ENCODE measurements around the gene KCNH4.

The KCNH4 gene

GRCh38 chr17:42180411-42180921 lies 476 bp downstream of the KCNH4 start:
- Histone ChIP-seq H2AK5ac (ENCODE audit: low read length, severe bottlenecking) (no peak overlapping the region), H3K27ac (ENCODE audit: low read length, poor library complexity, severe bottlenecking) (no peak overlapping the region), H3K9ac (ENCODE audit: low read length) (no peak overlapping the region), H2BK15ac (ENCODE audit: low read depth, poor library complexity, severe bottlenecking) (no peak overlapping the region), H3K4ac (ENCODE audit: low read depth in 1 of 2, low read length in 2 of 2) (no peak overlapping the region), H3K36me3 (ENCODE audit: control insufficient read depth in 1 of 2, insufficient read depth in 2 of 2, low read depth in 1 of 2, low read length in 2 of 2) (no peaks in the 10 kb centered on the region), H2BK5ac (ENCODE audit: low read depth, low read length, poor library complexity, severe bottlenecking) (no peak overlapping the region), H2BK120ac (ENCODE audit: low read depth, low read length) (no peak overlapping the region), H3K9me3 (ENCODE audit: control insufficient read depth, low read length) (no peaks in the 10 kb centered on the region), H3K27me3 (ENCODE audit: control insufficient read depth in 1 of 2, insufficient read depth in 1 of 2, low read length in 2 of 2) (peaks cover 56 to 57% of the 10 kb centered on the region in 2 experiments), H3K23ac (ENCODE audit: low read length in 2 of 2) (no peak overlapping the region), H3K14ac (ENCODE audit: low read length in 2 of 2) (no peak overlapping the region), H2AFZ (ENCODE audit: low read depth, low read length) (no peak overlapping the region), H3K4me1 (ENCODE audit: control insufficient read depth, insufficient read depth, low read depth, low read length) (peaks cover 25% of the 10 kb centered on the region), H4K91ac (ENCODE audit: low read length) (no peak overlapping the region), H4K8ac (ENCODE audit: low read length) (no peak overlapping the region), H2BK12ac (ENCODE audit: low read length in 2 of 2) (no peak overlapping the region), H3K4me3 (ENCODE audit: insufficient read depth in 1 of 2, low read depth in 1 of 2, low read length in 2 of 2) (peak overlapping the region in 1 of 2 experiments; percentile 37), H3K18ac (ENCODE audit: low read depth in 1 of 2, low read length in 2 of 2) (no peak overlapping the region), H3K79me1 (replicated peaks; ENCODE audit: low read length, poor library complexity, severe bottlenecking) (no peaks in the 10 kb centered on the region), H3K4me2 (ENCODE audit: low read length, poor library complexity, severe bottlenecking) (no peak overlapping the region)
- 3% methylated on average over 29 of the region's 33 CpGs for WGBS
- DNase-seq = no peak

DNA sequence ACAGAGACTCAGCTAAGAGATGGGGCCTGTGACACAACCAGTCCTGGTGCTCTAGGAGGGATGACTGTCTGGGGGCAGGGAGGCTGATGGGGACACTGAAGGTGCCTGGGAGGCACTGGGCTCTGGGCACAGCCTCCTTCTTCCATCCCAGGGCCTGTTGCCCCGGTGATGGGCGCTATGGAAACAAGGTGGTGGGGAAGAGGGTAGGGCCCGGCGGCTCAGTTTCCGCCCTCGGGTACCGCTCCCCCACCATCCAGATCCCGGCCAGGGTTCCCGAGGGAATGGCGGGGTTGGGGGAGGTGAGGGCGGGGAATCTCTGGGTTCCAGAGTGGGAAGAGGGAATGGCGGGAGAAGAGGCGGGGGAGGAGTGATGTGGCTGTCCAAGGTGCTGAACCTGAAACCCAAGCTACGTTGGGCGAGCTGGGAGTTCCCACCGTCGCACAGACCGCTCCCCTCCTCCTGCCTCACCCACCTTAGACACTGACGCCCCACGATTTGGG lies 981 bp downstream of the KCNH4 start:
- Histone ChIP-seq H3K9me3 (ENCODE audit: control insufficient read depth, low read length) (no peaks in the 10 kb centered on the region), H4K8ac (ENCODE audit: low read length) (no peak overlapping the region), H3K18ac (ENCODE audit: low read depth in 1 of 2, low read length in 2 of 2) (no peak overlapping the region), H3K36me3 (ENCODE audit: control insufficient read depth in 1 of 2, insufficient read depth in 2 of 2, low read depth in 1 of 2, low read length in 2 of 2) (no peaks in the 10 kb centered on the region), H2BK5ac (ENCODE audit: low read depth, low read length, poor library complexity, severe bottlenecking) (no peak overlapping the region), H2AFZ (ENCODE audit: low read depth, low read length) (no peak overlapping the region), H3K23ac (ENCODE audit: low read length in 2 of 2) (no peak overlapping the region), H2BK12ac (ENCODE audit: low read length in 2 of 2) (no peak overlapping the region), H2AK5ac (ENCODE audit: low read length, severe bottlenecking) (no peak overlapping the region), H3K79me1 (replicated peaks; ENCODE audit: low read length, poor library complexity, severe bottlenecking) (no peaks in the 10 kb centered on the region), H2BK15ac (ENCODE audit: low read depth, poor library complexity, severe bottlenecking) (no peak overlapping the region), H3K27ac (ENCODE audit: low read length, poor library complexity, severe bottlenecking) (no peak overlapping the region), H3K4me1 (ENCODE audit: control insufficient read depth, insufficient read depth, low read depth, low read length) (peaks cover 25% of the 10 kb centered on the region), H3K27me3 (ENCODE audit: control insufficient read depth in 1 of 2, insufficient read depth in 1 of 2, low read length in 2 of 2) (peaks cover 56 to 61% of the 10 kb centered on the region in 2 experiments), H3K14ac (ENCODE audit: low read length in 2 of 2) (no peak overlapping the region), H2BK120ac (ENCODE audit: low read depth, low read length) (no peak overlapping the region), H3K9ac (ENCODE audit: low read length) (no peak overlapping the region), H3K4me3 (ENCODE audit: insufficient read depth in 1 of 2, low read depth in 1 of 2, low read length in 2 of 2) (no peak overlapping the region), H3K4ac (ENCODE audit: low read depth in 1 of 2, low read length in 2 of 2) (no peak overlapping the region), H4K91ac (ENCODE audit: low read length) (no peak overlapping the region), H3K4me2 (ENCODE audit: low read length, poor library complexity, severe bottlenecking) (no peak overlapping the region)
- peak; percentile 53 for DNase-seq
- WGBS = 20% methylated on average over 8 of the region's 20 CpGs

GRCh38 chr17:42179335-42179734 lies 1.6 kb downstream of the KCNH4 start:
- Histone ChIP-seq H3K4ac (ENCODE audit: low read depth in 1 of 2, low read length in 2 of 2) (no peak overlapping the region), H2BK120ac (ENCODE audit: low read depth, low read length) (no peak overlapping the region), H3K36me3 (ENCODE audit: control insufficient read depth in 1 of 2, insufficient read depth in 2 of 2, low read depth in 1 of 2, low read length in 2 of 2) (no peaks in the 10 kb centered on the region), H3K9ac (ENCODE audit: low read length) (no peak overlapping the region), H3K4me2 (ENCODE audit: low read length, poor library complexity, severe bottlenecking) (no peak overlapping the region), H3K27me3 (ENCODE audit: control insufficient read depth in 1 of 2, insufficient read depth in 1 of 2, low read length in 2 of 2) (peaks cover 61 to 66% of the 10 kb centered on the region in 2 experiments), H2AFZ (ENCODE audit: low read depth, low read length) (no peak overlapping the region), H2BK12ac (ENCODE audit: low read length in 2 of 2) (no peak overlapping the region), H2AK5ac (ENCODE audit: low read length, severe bottlenecking) (no peak overlapping the region), H3K27ac (ENCODE audit: low read length, poor library complexity, severe bottlenecking) (no peak overlapping the region), H2BK5ac (ENCODE audit: low read depth, low read length, poor library complexity, severe bottlenecking) (no peak overlapping the region), H3K4me1 (ENCODE audit: control insufficient read depth, insufficient read depth, low read depth, low read length) (peaks cover 22% of the 10 kb centered on the region), H3K9me3 (ENCODE audit: control insufficient read depth, low read length) (no peaks in the 10 kb centered on the region), H3K23ac (ENCODE audit: low read length in 2 of 2) (no peak overlapping the region), H3K14ac (ENCODE audit: low read length in 2 of 2) (no peak overlapping the region), H3K79me1 (replicated peaks; ENCODE audit: low read length, poor library complexity, severe bottlenecking) (no peaks in the 10 kb centered on the region), H4K91ac (ENCODE audit: low read length) (no peak overlapping the region), H4K8ac (ENCODE audit: low read length) (no peak overlapping the region), H3K4me3 (ENCODE audit: insufficient read depth in 1 of 2, low read depth in 1 of 2, low read length in 2 of 2) (no peak overlapping the region), H2BK15ac (ENCODE audit: low read depth, poor library complexity, severe bottlenecking) (no peak overlapping the region), H3K18ac (ENCODE audit: low read depth in 1 of 2, low read length in 2 of 2) (no peak overlapping the region)
- no peak for DNase-seq
- WGBS = 21% methylated on average over 1 of the region's 1 CpG

- H3K4me2 ChIP-seq (ENCODE audit: low read length, poor library complexity, severe bottlenecking) = no peak overlapping the region
- H4K91ac ChIP-seq (ENCODE audit: low read length) = no peak overlapping the region
- no peak overlapping the region for H3K9ac ChIP-seq (ENCODE audit: low read length)
- no peak overlapping the region for H3K18ac ChIP-seq (ENCODE audit: low read depth in 1 of 2, low read length in 2 of 2)
- no peak overlapping the region for H2BK5ac ChIP-seq (ENCODE audit: low read depth, low read length, poor library complexity, severe bottlenecking)
- H3K27ac ChIP-seq (ENCODE audit: low read length, poor library complexity, severe bottlenecking) = no peak overlapping the region
- no peak overlapping the region for H3K4me3 ChIP-seq (ENCODE audit: insufficient read depth in 1 of 2, low read depth in 1 of 2, low read length in 2 of 2)
- no peak overlapping the region for H2AK5ac ChIP-seq (ENCODE audit: low read length, severe bottlenecking)
- 70% methylated on average over 14 of the region's 14 CpGs for WGBS
- H3K36me3 ChIP-seq (ENCODE audit: control insufficient read depth in 1 of 2, insufficient read depth in 2 of 2, low read depth in 1 of 2, low read length in 2 of 2) = no peaks in the 10 kb centered on the region
- H4K8ac ChIP-seq (ENCODE audit: low read length) = no peak overlapping the region
- no peak overlapping the region for H2BK12ac ChIP-seq (ENCODE audit: low read length in 2 of 2)
- no peaks in the 10 kb centered on the region for H3K79me1 ChIP-seq (replicated peaks; ENCODE audit: low read length, poor library complexity, severe bottlenecking)
- no peak overlapping the region for H3K14ac ChIP-seq (ENCODE audit: low read length in 2 of 2)
- H3K27me3 ChIP-seq (ENCODE audit: control insufficient read depth in 1 of 2, insufficient read depth in 1 of 2, low read length in 2 of 2) = peaks cover 65 to 72% of the 10 kb centered on the region in 2 experiments
- no peak overlapping the region for H2BK15ac ChIP-seq (ENCODE audit: low read depth, poor library complexity, severe bottlenecking)
- H2AFZ ChIP-seq (ENCODE audit: low read depth, low read length) = no peak overlapping the region
- H3K4ac ChIP-seq (ENCODE audit: low read depth in 1 of 2, low read length in 2 of 2) = no peak overlapping the region
- no peaks in the 10 kb centered on the region for H3K9me3 ChIP-seq (ENCODE audit: control insufficient read depth, low read length)
- DNase-seq = no peak
- no peak overlapping the region for H2BK120ac ChIP-seq (ENCODE audit: low read depth, low read length)
- H3K4me1 ChIP-seq (ENCODE audit: control insufficient read depth, insufficient read depth, low read depth, low read length) = peaks cover 18% of the 10 kb centered on the region
- no peak overlapping the region for H3K23ac ChIP-seq (ENCODE audit: low read length in 2 of 2)
These were observed 2.1 kb downstream of the KCNH4 start for GRCh38 chr17:42178817-42179216.
